Vagina (tissue), 2 donors: ENCODE data around the gene REC8.
A peak's percentile ranks its signal among the peaks of the same experiment; 100 is the strongest.

Experiments used
- CTCF ChIP-seq, 3 experiments: fragments of 450-650 bp in 2 of 3; fragments of 200-600 bp in 1 of 3; sonication (generic) in 1 of 3; IDR thresholded peaks; one replicate each; pipeline ENCODE4 v1.5.1; 2017 to 2019; ENCODE audit warnings: antibody characterized with exemption in 3 of 3, mild to moderate bottlenecking in 2 of 3, moderate library complexity in 2 of 3
- POLR2AphosphoS5 ChIP-seq, 2 donors: sonication (generic); formaldehyde crosslinking; IDR thresholded peaks; one replicate each; pipeline ENCODE4 v1.9.0; 2017; ENCODE audit warnings: antibody characterized with exemption in 2 of 2, mild to moderate bottlenecking in 2 of 2, low read depth in 1 of 2; ENCODE audit not compliant: insufficient read depth in 1 of 2

- TF ChIP-seq POLR2AphosphoS5 (IDR thresholded peaks at IDR 0.05; ENCODE audit: insufficient read depth in 1 of 2, low read depth in 1 of 2) (peak; percentile 83 to 98), CTCF (IDR thresholded peaks at IDR 0.05) (no peak)
These were observed 16.6 kb downstream of the REC8 start, which contains the start of gene IPO4 for GRCh38 chr14:24188251-24189058.
